ENCODE measurements around the gene ATG7.

Gene ATG7

GRCh38 chr3:11558411-11558903 is 286.3 kb downstream of the ATG7 start:
- Histone ChIP-seq H3K27ac (no peak overlapping the region), H3K27me3 (ENCODE audit: control insufficient read depth, insufficient read depth, low read length) (no peaks in the 10 kb centered on the region), H3K79me2 (peaks cover 8% of the 10 kb centered on the region), H3K9me3 (ENCODE audit: control insufficient read depth, low read length) (no peaks in the 10 kb centered on the region), H3K4me2 (ENCODE audit: low read length) (no peak overlapping the region), H3K4me3 (ENCODE audit: low read depth, low read length) (no peak overlapping the region), H3K36me3 (ENCODE audit: control insufficient read depth, insufficient read depth, low read length) (no peaks in the 10 kb centered on the region), H2AFZ (no peak overlapping the region), H3K9ac (no peak overlapping the region), H3K4me1 (no peaks in the 10 kb centered on the region)
- TF ChIP-seq CTCF (IDR thresholded peaks at IDR 0.05), result no peak

DNA sequence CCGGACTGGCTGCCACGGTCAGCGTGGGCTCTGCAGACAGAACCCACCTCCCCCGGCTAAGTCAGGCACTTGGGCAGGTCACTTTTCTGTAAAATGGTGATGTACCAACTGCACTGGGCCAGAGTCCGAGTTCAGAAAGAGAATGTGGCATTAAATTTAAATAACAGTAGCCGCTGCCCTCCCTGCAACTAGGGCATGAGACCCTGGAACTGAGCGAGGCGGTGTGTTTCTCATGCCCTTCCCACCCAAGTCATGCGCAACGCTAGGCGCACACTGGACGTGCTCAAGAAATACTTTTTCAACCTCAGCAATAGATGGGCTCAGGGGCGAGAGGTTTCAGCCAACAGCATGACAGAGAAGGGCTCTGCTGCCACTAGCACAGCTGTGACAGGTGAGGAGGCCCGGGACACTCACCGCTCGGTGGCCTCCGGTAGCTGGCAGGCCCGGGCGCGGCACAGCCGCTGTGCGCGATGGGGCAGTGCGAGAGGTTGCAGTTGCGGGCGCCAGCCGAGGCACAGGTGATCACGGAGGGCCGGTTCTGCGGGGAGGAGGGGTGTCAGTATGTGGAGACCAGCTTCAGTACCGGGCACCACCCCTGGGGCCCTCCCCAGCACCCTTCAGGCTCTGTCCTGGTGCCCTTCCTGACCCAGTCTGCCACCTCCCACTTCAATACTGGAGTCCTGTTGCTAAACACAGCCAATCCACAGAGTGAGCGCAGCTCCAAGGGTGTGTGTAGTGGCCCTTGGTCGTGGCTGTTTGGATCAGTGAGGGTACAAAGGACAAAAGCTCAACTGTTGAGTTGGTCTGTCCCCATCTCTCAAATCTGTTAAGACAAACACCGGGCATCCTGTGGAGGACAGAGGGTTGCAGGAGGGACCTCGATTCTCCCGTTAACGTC is 287.0 kb downstream of the ATG7 start:
- Histone ChIP-seq H3K36me3 (ENCODE audit: control insufficient read depth, insufficient read depth, low read length) (no peaks in the 10 kb centered on the region), H2AFZ (no peak overlapping the region), H3K27me3 (ENCODE audit: control insufficient read depth, insufficient read depth, low read length) (no peaks in the 10 kb centered on the region), H3K9ac (no peak overlapping the region), H3K27ac (no peak overlapping the region), H3K79me2 (peaks cover 5% of the 10 kb centered on the region), H3K4me2 (ENCODE audit: low read length) (no peak overlapping the region), H3K9me3 (ENCODE audit: control insufficient read depth, low read length) (no peaks in the 10 kb centered on the region), H3K4me3 (ENCODE audit: low read depth, low read length) (no peak overlapping the region), H3K4me1 (no peaks in the 10 kb centered on the region)
- TF ChIP-seq CTCF (IDR thresholded peaks at IDR 0.05), result no peak

DNA sequence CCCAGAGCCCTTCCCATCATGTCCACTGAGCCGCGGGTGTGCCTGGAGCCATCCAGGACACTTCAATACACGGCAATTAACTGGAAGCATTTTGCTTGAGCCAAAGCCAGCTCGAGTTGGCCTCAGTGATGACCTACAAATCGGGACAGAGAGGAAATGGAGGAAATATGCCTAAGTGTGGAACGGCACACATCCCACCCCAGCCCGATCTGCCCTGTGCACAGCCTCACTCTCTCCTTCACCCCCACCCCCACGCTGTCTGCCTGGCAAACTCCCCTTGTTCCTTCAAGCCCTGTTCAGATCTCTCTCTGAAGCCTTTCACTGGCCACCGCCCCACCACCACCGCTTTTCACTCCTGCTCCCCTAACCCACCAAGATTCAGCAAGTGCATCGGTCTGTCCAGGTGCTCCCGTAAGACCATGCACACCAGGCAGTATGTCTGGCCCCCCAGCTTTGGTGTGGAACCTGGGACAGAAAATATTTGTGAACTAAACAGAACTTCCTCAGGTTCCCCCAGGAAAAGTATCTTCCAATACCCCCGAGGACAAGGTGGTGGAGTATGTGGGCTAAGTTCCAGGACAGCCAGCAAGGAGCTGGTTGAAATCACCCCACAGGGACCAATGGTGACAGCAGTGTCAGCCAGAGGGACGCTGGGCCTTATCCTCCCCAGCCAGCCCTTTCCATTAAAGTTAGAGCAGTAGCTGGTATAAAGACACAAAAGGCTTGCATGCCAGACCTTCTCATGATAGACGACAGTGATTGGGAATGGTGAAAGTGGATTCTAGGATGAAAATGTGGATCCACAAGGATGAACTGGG is 287.8 kb downstream of the ATG7 start:
- H3K79me2 ChIP-seq, result peaks cover 5% of the 10 kb centered on the region
- no peaks in the 10 kb centered on the region for H3K4me1 ChIP-seq
- H3K9me3 ChIP-seq (ENCODE audit: control insufficient read depth, low read length), result no peaks in the 10 kb centered on the region
- no peak overlapping the region for H3K27ac ChIP-seq
- H3K4me3 ChIP-seq (ENCODE audit: low read depth, low read length), result no peak overlapping the region
- H2AFZ ChIP-seq, result no peak overlapping the region
- H3K36me3 ChIP-seq (ENCODE audit: control insufficient read depth, insufficient read depth, low read length), result no peaks in the 10 kb centered on the region
- no peak overlapping the region for H3K9ac ChIP-seq
- H3K27me3 ChIP-seq (ENCODE audit: control insufficient read depth, insufficient read depth, low read length), result no peaks in the 10 kb centered on the region
- no peak for TF ChIP-seq CTCF (IDR thresholded peaks at IDR 0.05)
- no peak overlapping the region for H3K4me2 ChIP-seq (ENCODE audit: low read length)

- TF ChIP-seq CTCF (IDR thresholded peaks at IDR 0.05), result no peak
- Histone ChIP-seq H3K27ac (no peak overlapping the region), H2AFZ (no peak overlapping the region), H3K27me3 (ENCODE audit: control insufficient read depth, insufficient read depth, low read length) (no peaks in the 10 kb centered on the region), H3K36me3 (ENCODE audit: control insufficient read depth, insufficient read depth, low read length) (no peaks in the 10 kb centered on the region), H3K9me3 (ENCODE audit: control insufficient read depth, low read length) (no peaks in the 10 kb centered on the region), H3K4me3 (ENCODE audit: low read depth, low read length) (no peak overlapping the region), H3K4me2 (ENCODE audit: low read length) (no peak overlapping the region), H3K9ac (no peak overlapping the region), H3K4me1 (no peaks in the 10 kb centered on the region), H3K79me2 (peaks cover 8% of the 10 kb centered on the region)
These were observed 288.5 kb downstream of the ATG7 start for GRCh38 chr3:11560746-11561145.

Data from parathyroid adenoma (tissue), 2 donors.